Measurements from ENCODE around the gene C3orf22. TPM values are rescaled to one million over a fixed set of nuclear protein-coding genes. Genes with fewer than 3 reads are reported as not detected.

Gene C3orf22
- total RNA-seq, 2 experiments from 2014 or later, result not detected

- Histone ChIP-seq H3K27ac (ENCODE audit: low read depth, low read length, poor library complexity, severe bottlenecking) (no peak overlapping the region), H3K4me3 (ENCODE audit: low read depth, low read length, poor library complexity, severe bottlenecking) (no peak overlapping the region), H4K20me1 (ENCODE audit: insufficient read depth, low read length) (no peaks in the 10 kb centered on the region), H3K9me3 (ENCODE audit: low read length) (no peaks in the 10 kb centered on the region), H3K36me3 (ENCODE audit: insufficient read depth, low read length) (no peaks in the 10 kb centered on the region), H3K9me2 (ENCODE audit: insufficient read depth, low read length) (no peaks in the 10 kb centered on the region), H3K4me1 (ENCODE audit: insufficient read depth, low read length, poor library complexity, severe bottlenecking) (no peaks in the 10 kb centered on the region), H3K4me2 (ENCODE audit: low read length) (no peak overlapping the region), H2AFZ (ENCODE audit: low read length) (no peak overlapping the region), H3K79me2 (ENCODE audit: insufficient read depth, low read depth, low read length) (no peaks in the 10 kb centered on the region)
- TF ChIP-seq EZH2phosphoT487 (IDR thresholded peaks at IDR 0.05; ENCODE audit: borderline replicate concordance, low read depth, low read length) (no peak), CTCF (conservative IDR thresholded peaks at IDR 0.05; ENCODE audit: low read length) (no peak)
- CTCF ChIA-PET (ENCODE audit: unreplicated experiment), result no interaction called here
- POLR2A ChIA-PET, result no interaction called here
- DNase-seq (ENCODE audit: low spot score), result no peak
- no TSS peak for BruUV-seq (replicated peaks)
- intact Hi-C loops (cut with micrococcal nuclease; ENCODE audit: unreplicated experiment), result no loop called here
Measured at GRCh38 chr3:126553284-126554084, 5.2 kb downstream of the C3orf22 start.

GRCh38 chr3:126552688-126553283 is 5.9 kb downstream of the C3orf22 start:
- no peak for DNase-seq (ENCODE audit: low spot score)
- CTCF ChIA-PET (ENCODE audit: unreplicated experiment), result no interaction called here
- Histone ChIP-seq H3K79me2 (ENCODE audit: insufficient read depth, low read depth, low read length) (no peaks in the 10 kb centered on the region), H3K9me3 (ENCODE audit: low read length) (no peaks in the 10 kb centered on the region), H3K36me3 (ENCODE audit: insufficient read depth, low read length) (no peaks in the 10 kb centered on the region), H2AFZ (ENCODE audit: low read length) (no peak overlapping the region), H4K20me1 (ENCODE audit: insufficient read depth, low read length) (no peaks in the 10 kb centered on the region), H3K4me2 (ENCODE audit: low read length) (no peak overlapping the region), H3K4me1 (ENCODE audit: insufficient read depth, low read length, poor library complexity, severe bottlenecking) (no peaks in the 10 kb centered on the region), H3K9me2 (ENCODE audit: insufficient read depth, low read length) (no peaks in the 10 kb centered on the region), H3K4me3 (ENCODE audit: low read depth, low read length, poor library complexity, severe bottlenecking) (no peak overlapping the region), H3K27ac (ENCODE audit: low read depth, low read length, poor library complexity, severe bottlenecking) (no peak overlapping the region)
- intact Hi-C loops (cut with micrococcal nuclease; ENCODE audit: unreplicated experiment), result no loop called here
- BruUV-seq (replicated peaks), result no TSS peak
- TF ChIP-seq CTCF (conservative IDR thresholded peaks at IDR 0.05; ENCODE audit: low read length) (no peak), EZH2phosphoT487 (IDR thresholded peaks at IDR 0.05; ENCODE audit: borderline replicate concordance, low read depth, low read length) (no peak)
- POLR2A ChIA-PET, result interaction anchor here (0.5 kb wide), 1 partner anchor 1571 kb away, joined by 3 read pairs; the partner anchor contains the start of gene RUVBL1
